Anterior cingulate cortex (tissue), 58 donors: Measurements from ENCODE around the gene PITRM1.
A peak's percentile ranks its signal among the peaks of the same experiment; 100 is the strongest.
"Not testable (repeated sequence)": the region's sequence is repeated elsewhere in the genome, so short reads cannot be mapped to it uniquely, and the experiment has no call there.

Experiments
- DNase-seq, 58 donors: peaks; one replicate each; lab custom pipeline; 2025; lab: John Stamatoyannopoulos, UW

PITRM1 gene

GRCh38 chr10:3201796-3202195 is 29.2 kb upstream of the PITRM1 start:
- DNase-seq, result no peak

GRCh38 chr10:3199488-3199887 is 26.9 kb upstream of the PITRM1 start:
- no peak for DNase-seq

- DNase-seq, result no peak
Observed at GRCh38 chr10:3198900-3199299, 26.3 kb upstream of the PITRM1 start.

GRCh38 chr10:3197348-3198003 is 24.9 kb upstream of the PITRM1 start:
- DNase-seq, result peak in 55 of 58 donors; percentile 16 to 83 (median 58)

GRCh38 chr10:3196958-3197347 is 24.4 kb upstream of the PITRM1 start:
- no peak for DNase-seq

- no peak for DNase-seq
Observed at GRCh38 chr10:3196482-3196881, 23.9 kb upstream of the PITRM1 start.

GRCh38 chr10:3195726-3196125 is 23.1 kb upstream of the PITRM1 start:
- no peak for DNase-seq

- DNase-seq, result no peak
Observed at GRCh38 chr10:3195286-3195685, 22.7 kb upstream of the PITRM1 start.

GRCh38 chr10:3194871-3195270 is 22.3 kb upstream of the PITRM1 start:
- DNase-seq, result no peak

- no peak for DNase-seq
Observed at GRCh38 chr10:3193751-3194150, 21.2 kb upstream of the PITRM1 start.

- DNase-seq, result peak in 20 of 58 donors; percentile 10 to 60 (median 28)
Observed at GRCh38 chr10:3192856-3193635, 20.5 kb upstream of the PITRM1 start.

GRCh38 chr10:3190817-3191216 is 18.2 kb upstream of the PITRM1 start:
- no peak for DNase-seq

- not testable (repeated sequence) for DNase-seq
Observed at GRCh38 chr10:3187229-3187628, 14.6 kb upstream of the PITRM1 start.

GRCh38 chr10:3186368-3186767 is 13.8 kb upstream of the PITRM1 start:
- DNase-seq, result no peak

- no peak for DNase-seq
Observed at GRCh38 chr10:3185386-3185785, 12.8 kb upstream of the PITRM1 start.

- no peak for DNase-seq
Observed at GRCh38 chr10:3180355-3181025, 7.9 kb upstream of the PITRM1 start.

GRCh38 chr10:3179174-3179573 is 6.6 kb upstream of the PITRM1 start:
- DNase-seq, result no peak

- no peak for DNase-seq
Observed at GRCh38 chr10:3178042-3178441, 5.5 kb upstream of the PITRM1 start.

- DNase-seq, result peak in 13 of 58 donors; percentile 60 to 98 (median 83)
Observed at GRCh38 chr10:3173171-3173878, 743 bp upstream of the PITRM1 start.

- DNase-seq, result peak in 3 of 58 donors; percentile 22 to 47 (median 47)
Observed at GRCh38 chr10:3172081-3172445, 519 bp downstream of the PITRM1 start.

- DNase-seq, result not testable (repeated sequence)
Observed at GRCh38 chr10:3171488-3171887, 1.1 kb downstream of the PITRM1 start.
